ENCODE data around the gene INSYN2A. TPM values are rescaled to one million over a fixed set of nuclear protein-coding genes. Genes with fewer than 3 reads are reported as not detected.

INSYN2A gene
- polyA plus RNA-seq, 1 donor from 2014 or later: 4.2 TPM

- H3K9me3 ChIP-seq (ENCODE audit: low read length): no peaks in the 10 kb centered on the region
- no peak for TF ChIP-seq REST (IDR thresholded peaks at IDR 0.05; ENCODE audit: borderline replicate concordance)
- no peak overlapping the region for H3K4me3 ChIP-seq (ENCODE audit: low read length)
- no peak overlapping the region for H3K4me2 ChIP-seq (ENCODE audit: low read length)
- H3K9ac ChIP-seq (ENCODE audit: low read length): no peak overlapping the region
- H3F3A ChIP-seq (ENCODE audit: insufficient read depth, low read length, poor library complexity, severe bottlenecking): no peaks in the 10 kb centered on the region
- H4K20me1 ChIP-seq (ENCODE audit: insufficient read depth): no peaks in the 10 kb centered on the region
- H2AFZ ChIP-seq (ENCODE audit: low read depth, low read length): no peak overlapping the region
- no peaks in the 10 kb centered on the region for H3K27me3 ChIP-seq (ENCODE audit: insufficient read depth, low read depth, low read length)
- no peak overlapping the region for H3K27ac ChIP-seq (ENCODE audit: low read length)
- no peaks in the 10 kb centered on the region for H3K79me2 ChIP-seq (replicated peaks; ENCODE audit: insufficient read depth, low read length)
- no peaks in the 10 kb centered on the region for H3K36me3 ChIP-seq (ENCODE audit: insufficient read depth, low read length)
- no peaks in the 10 kb centered on the region for H3K9me2 ChIP-seq (ENCODE audit: insufficient read depth, low read length)
These were observed 43.2 kb downstream of the INSYN2A start for GRCh38 chr10:127153181-127153580.

GRCh38 chr10:127151981-127152699 is 44.3 kb downstream of the INSYN2A start:
- Histone ChIP-seq H3K4me3 (ENCODE audit: low read length) (no peak overlapping the region), H3F3A (ENCODE audit: insufficient read depth, low read length, poor library complexity, severe bottlenecking) (no peaks in the 10 kb centered on the region), H2AFZ (ENCODE audit: low read depth, low read length) (no peak overlapping the region), H3K27ac (ENCODE audit: low read length) (no peak overlapping the region), H3K36me3 (ENCODE audit: insufficient read depth, low read length) (no peaks in the 10 kb centered on the region), H3K9ac (ENCODE audit: low read length) (no peak overlapping the region), H4K20me1 (ENCODE audit: insufficient read depth) (no peaks in the 10 kb centered on the region), H3K27me3 (ENCODE audit: insufficient read depth, low read depth, low read length) (no peaks in the 10 kb centered on the region), H3K9me3 (ENCODE audit: low read length) (no peaks in the 10 kb centered on the region), H3K9me2 (ENCODE audit: insufficient read depth, low read length) (no peaks in the 10 kb centered on the region), H3K4me2 (ENCODE audit: low read length) (no peak overlapping the region), H3K79me2 (replicated peaks; ENCODE audit: insufficient read depth, low read length) (no peaks in the 10 kb centered on the region)
- TF ChIP-seq TAF1 (IDR thresholded peaks at IDR 0.05; ENCODE audit: low read depth): no peak
- no peak for TF ChIP-seq EZH2 (IDR thresholded peaks at IDR 0.05; ENCODE audit: borderline replicate concordance, insufficient read depth, low read length, poor library complexity, severe bottlenecking)
- TF ChIP-seq RAD21 (conservative IDR thresholded peaks at IDR 0.05): no peak
- TF ChIP-seq POLR2AphosphoS5 (IDR thresholded peaks at IDR 0.05): no peak
- no peak for TF ChIP-seq SMC3 (conservative IDR thresholded peaks at IDR 0.05; ENCODE audit: poor library complexity)
- TF ChIP-seq EP300 (conservative IDR thresholded peaks at IDR 0.05; ENCODE audit: poor library complexity, severe bottlenecking): no peak
- no peak for TF ChIP-seq CTCF (IDR thresholded peaks at IDR 0.05; ENCODE audit: poor library complexity, severe bottlenecking)
- TF ChIP-seq MXI1 (conservative IDR thresholded peaks at IDR 0.05; ENCODE audit: poor library complexity, severe bottlenecking): no peak
- no peak for TF ChIP-seq REST (IDR thresholded peaks at IDR 0.05; ENCODE audit: borderline replicate concordance)

Measured in neural cell (in vitro differentiated cells).